PC-3 (cell line): ENCODE results near the gene SPNS1.

Experiments
- EZH2 ChIP-seq: fragments of 300-600 bp; sonication (generic); IDR thresholded peaks from one replicate; pipeline ENCODE4 v1.6.1; 2017; ENCODE audit warnings: antibody characterized with exemption, mild to moderate bottlenecking, low read length; ENCODE audit not compliant: unreplicated experiment
- EZH2phosphoT487 ChIP-seq: fragments of 300-600 bp; sonication (generic); IDR thresholded peaks from 2 replicates; pipeline ENCODE4 v1.6.1; 2018; ENCODE audit warnings: mild to moderate bottlenecking, antibody characterized with exemption, low read length, borderline replicate concordance
- TF ChIP-seq, protein P1 (sequence below): fragments of 300-600 bp; sonication (generic); conservative IDR thresholded peaks from 2 replicates; pipeline ENCODE4 v1.5.1; 2017; ENCODE audit warnings: antibody characterized with exemption, low read depth, mild to moderate bottlenecking, low read length

DNA sequence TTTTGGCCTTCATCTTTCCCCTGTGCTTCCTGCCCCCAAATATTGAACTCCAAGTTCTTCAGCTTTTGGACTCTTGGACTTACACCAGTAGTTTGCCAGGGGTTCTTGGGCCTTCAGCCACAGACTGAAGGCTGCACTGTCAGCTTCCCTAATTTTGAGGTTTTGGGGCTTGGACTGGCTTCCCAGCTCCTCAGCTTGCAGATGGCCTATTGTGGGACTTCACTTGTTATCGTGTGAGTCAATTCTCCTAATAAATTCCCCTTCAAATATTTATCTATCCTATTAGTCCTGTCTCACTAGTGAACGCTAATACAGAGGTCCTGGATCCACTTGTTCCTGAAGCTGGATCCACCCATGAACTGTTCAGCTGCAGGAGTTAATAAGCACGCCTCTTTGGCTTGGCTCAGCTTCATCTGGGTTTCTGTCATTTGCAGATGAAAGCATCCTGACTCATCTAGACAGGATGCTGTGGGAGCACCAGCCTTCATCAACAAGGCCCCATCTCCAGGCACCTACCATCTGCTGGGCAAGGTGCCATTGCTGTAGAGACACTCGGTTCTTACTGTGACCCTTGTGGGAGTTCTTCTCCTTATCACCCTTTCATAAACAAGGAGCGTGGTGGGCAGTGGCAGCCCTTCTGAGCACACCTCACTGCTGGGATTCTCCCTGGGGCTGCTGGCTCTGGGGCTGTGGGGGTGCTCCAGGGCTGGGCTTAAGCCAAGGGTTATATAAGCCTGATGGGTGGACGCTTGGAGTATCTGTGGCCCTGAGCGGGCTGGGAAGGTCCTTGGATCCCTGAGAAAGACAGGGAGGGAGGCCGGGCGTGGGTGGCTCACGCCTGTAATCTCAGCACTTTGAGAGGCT is 33.4 kb downstream of the SPNS1 start:
- TF ChIP-seq EZH2 (no peak), EZH2phosphoT487 (no peak)
- TF ChIP-seq, protein P1, sequence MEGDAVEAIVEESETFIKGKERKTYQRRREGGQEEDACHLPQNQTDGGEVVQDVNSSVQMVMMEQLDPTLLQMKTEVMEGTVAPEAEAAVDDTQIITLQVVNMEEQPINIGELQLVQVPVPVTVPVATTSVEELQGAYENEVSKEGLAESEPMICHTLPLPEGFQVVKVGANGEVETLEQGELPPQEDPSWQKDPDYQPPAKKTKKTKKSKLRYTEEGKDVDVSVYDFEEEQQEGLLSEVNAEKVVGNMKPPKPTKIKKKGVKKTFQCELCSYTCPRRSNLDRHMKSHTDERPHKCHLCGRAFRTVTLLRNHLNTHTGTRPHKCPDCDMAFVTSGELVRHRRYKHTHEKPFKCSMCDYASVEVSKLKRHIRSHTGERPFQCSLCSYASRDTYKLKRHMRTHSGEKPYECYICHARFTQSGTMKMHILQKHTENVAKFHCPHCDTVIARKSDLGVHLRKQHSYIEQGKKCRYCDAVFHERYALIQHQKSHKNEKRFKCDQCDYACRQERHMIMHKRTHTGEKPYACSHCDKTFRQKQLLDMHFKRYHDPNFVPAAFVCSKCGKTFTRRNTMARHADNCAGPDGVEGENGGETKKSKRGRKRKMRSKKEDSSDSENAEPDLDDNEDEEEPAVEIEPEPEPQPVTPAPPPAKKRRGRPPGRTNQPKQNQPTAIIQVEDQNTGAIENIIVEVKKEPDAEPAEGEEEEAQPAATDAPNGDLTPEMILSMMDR = no peak
